C4-2B (cell line): Measurements from ENCODE around the gene ANKRD9.

Experiments
- ZFX ChIP-seq: fragments of 450-650 bp; IDR thresholded peaks from 2 replicates; pipeline ENCODE4 v1.6.1; 2017
- TF ChIP-seq, protein P1 (sequence below): fragments of 450-650 bp; conservative IDR thresholded peaks from 2 replicates; pipeline ENCODE4 v1.5.1; 2017; ENCODE audit warnings: mild to moderate bottlenecking

DNA sequence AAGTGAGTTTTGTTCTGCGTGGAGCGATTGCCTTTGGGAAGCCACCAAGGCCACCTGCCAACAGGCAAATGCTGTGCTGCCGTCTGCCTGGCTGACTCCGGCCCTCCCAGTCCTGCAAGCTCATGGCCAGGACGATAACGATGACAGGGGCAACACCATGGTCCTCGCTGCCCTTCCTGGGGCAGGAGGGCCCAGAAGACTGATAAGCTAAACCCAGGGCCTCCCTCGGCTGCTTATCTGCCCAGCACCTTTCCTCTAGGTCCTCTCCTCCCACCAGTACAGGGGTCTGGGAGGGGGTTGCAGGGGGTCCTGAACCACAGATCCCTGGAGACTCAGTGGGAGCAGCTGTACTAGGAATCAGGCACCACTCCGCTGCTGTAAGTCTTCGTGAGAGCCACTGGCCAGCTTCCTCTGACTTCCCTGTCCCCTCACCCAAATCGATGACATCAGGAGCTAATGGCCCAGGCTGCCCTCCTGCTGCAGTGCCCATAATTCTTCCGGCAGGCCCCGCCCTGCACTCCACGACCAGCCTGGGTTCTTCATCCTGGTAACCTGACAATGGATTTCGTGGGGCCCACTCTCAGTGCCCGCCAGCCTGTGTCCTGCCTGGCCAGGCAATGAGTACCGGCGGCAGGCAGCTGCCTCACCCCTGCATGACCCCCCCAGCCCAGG, 5.1 kb downstream of the ANKRD9 start:
- TF ChIP-seq, protein P1, sequence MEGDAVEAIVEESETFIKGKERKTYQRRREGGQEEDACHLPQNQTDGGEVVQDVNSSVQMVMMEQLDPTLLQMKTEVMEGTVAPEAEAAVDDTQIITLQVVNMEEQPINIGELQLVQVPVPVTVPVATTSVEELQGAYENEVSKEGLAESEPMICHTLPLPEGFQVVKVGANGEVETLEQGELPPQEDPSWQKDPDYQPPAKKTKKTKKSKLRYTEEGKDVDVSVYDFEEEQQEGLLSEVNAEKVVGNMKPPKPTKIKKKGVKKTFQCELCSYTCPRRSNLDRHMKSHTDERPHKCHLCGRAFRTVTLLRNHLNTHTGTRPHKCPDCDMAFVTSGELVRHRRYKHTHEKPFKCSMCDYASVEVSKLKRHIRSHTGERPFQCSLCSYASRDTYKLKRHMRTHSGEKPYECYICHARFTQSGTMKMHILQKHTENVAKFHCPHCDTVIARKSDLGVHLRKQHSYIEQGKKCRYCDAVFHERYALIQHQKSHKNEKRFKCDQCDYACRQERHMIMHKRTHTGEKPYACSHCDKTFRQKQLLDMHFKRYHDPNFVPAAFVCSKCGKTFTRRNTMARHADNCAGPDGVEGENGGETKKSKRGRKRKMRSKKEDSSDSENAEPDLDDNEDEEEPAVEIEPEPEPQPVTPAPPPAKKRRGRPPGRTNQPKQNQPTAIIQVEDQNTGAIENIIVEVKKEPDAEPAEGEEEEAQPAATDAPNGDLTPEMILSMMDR: no peak
- no peak for TF ChIP-seq ZFX
